Transverse colon (tissue), 3 donors: ENCODE measurements around the gene SNCG.

ENCODE experiments used
- POLR2A ChIP-seq: fragments of 450-650 bp; IDR thresholded peaks from one replicate; pipeline ENCODE4 v1.6.1; 2016; ENCODE audit warnings: antibody characterized with exemption, mild to moderate bottlenecking, moderate library complexity
- POLR2AphosphoS5 ChIP-seq, 3 donors: sonication (generic); formaldehyde crosslinking; IDR thresholded peaks; one replicate each; pipeline ENCODE4 v1.6.1; 2016; ENCODE audit warnings: antibody characterized with exemption in 3 of 3

DNA sequence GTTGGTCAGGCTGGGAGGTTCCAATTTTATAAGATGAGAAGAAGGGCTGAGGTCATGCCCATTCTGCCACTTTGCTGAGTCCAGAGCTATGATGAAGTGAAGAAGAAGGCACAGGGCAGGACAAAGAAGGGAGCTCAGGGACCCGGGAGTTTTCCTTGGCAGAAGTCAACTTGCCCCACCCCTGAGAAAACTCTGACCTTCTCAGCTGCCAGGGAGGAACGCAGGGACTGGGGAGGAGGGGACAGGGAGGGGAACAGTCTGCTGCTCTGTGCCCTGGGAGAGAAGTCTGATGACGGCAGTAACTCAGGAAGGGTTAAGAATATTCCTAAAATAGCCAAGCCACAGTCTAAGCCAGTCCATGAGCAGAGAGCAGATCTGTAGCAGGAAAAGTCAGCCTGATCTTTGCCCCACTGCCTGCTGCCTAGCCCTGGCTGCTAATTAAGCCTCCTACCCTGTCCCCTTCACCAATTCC lies 21.6 kb downstream of the SNCG start:
- no peak for TF ChIP-seq POLR2AphosphoS5 (IDR thresholded peaks at IDR 0.05)
- no peak for TF ChIP-seq POLR2A
